Lower leg skin (tissue), 4 donors: ENCODE data around the gene COX6A1. TPM values are rescaled to one million over a fixed set of nuclear protein-coding genes. Genes with fewer than 3 reads are reported as not detected.

Experiments used
- DNase-seq, 2 donors: peaks; one replicate each; pipeline ENCODE4 v3.0.0-alpha.2; 2019; ENCODE audit warnings: low spot score in 2 of 2
- H3K4me3 ChIP-seq: fragments of 200-600 bp; sonication (generic); 2 replicates; pipeline ENCODE4 v1.5.1; 2017; ENCODE audit warnings: mild to moderate bottlenecking, low read depth; ENCODE audit not compliant: poor library complexity, severe bottlenecking
- CTCF ChIP-seq, 3 donors: fragments of 450-650 bp; IDR thresholded peaks; one replicate each; pipeline ENCODE4 v1.5.1; 2016; ENCODE audit warnings: antibody characterized with exemption in 3 of 3, mild to moderate bottlenecking in 3 of 3, moderate library complexity in 2 of 3
- POLR2A ChIP-seq, 2 donors: fragments of 450-650 bp; IDR thresholded peaks; one replicate each; pipeline ENCODE4 v1.6.1; 2016 to 2017; ENCODE audit warnings: antibody characterized with exemption in 2 of 2, mild to moderate bottlenecking in 1 of 2, moderate library complexity in 1 of 2
- WGBS, 2 donors: methylation state at CpG; one replicate each; pipeline ENCODE4 v1.1.5; 2018; 5-methylcytosine and 5-hydroxymethylcytosine counted together
- intact Hi-C: fragments of 100-400 bp; cut with DNase I; formaldehyde crosslinking; loops from one replicate; pipeline ENCODE4 v1.15.0; 2023; ENCODE audit warnings: low total_unique reads
- total RNA-seq, 4 donors: library from RNA; depleted of rRNA; stranded (reverse); fragments of >200 nt; gene quantifications; one replicate each; pipeline ENCODE4 v1.1.0, GENCODE V29; 2016

COX6A1 gene
- total RNA-seq, 4 donors from 2014 or later: 638 to 834 (median 702) TPM

DNA sequence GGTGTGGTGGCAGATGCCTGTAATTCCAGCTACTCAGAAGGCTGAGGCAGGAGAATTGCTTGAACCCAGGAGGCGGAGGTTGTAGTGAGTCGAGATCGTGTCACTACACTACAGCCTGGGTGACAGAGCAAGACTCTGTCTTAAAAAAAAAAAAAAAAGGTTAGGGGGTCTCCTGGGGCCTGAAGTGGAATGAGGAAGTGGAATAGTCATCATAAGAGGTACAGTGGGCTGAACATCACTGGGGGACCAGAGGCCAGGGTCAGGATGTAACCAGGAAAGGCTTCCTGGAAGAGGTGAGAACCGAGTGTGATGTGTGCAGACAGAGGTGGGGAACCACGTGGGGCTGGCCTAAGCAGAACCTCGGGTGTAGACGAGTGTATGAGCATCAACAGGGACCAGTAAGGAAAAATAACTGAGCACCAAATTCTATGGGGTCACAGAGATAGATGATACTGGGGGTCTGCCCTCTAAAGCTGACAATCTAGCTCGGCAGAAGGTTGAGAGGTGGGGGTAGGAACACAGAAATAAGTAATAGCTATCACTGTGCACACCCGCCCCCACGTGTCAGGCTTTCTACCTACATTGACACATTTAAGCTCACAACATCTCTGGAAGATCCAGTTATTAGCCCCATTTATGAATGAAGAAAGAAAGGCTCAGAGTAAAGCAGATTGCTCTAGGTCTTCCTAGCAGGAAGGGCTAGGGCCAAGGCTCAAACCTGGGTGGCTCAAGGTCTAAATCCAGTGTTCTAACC, 5.0 kb upstream of the COX6A1 start:
- H3K4me3 ChIP-seq: no peak overlapping the region
- DNase-seq: no peak
- TF ChIP-seq POLR2A (IDR thresholded peaks at IDR 0.05) (no peak), CTCF (IDR thresholded peaks at IDR 0.05) (no peak)
- WGBS, 2 donors: 59 to 64% methylated on average over 10 of the region's 10 CpGs
- intact Hi-C loops: no loop called here

GRCh38 chr12:120438495-120439198, 734 bp downstream of the COX6A1 start:
- peak overlapping the region; percentile 56 for H3K4me3 ChIP-seq
- no peak for TF ChIP-seq POLR2A (IDR thresholded peaks at IDR 0.05)
- TF ChIP-seq CTCF (IDR thresholded peaks at IDR 0.05): no peak
- WGBS, 2 donors: 30 to 37% methylated on average over 17 of the region's 17 CpGs
- no peak for DNase-seq
- intact Hi-C loops: no loop called here

DNA sequence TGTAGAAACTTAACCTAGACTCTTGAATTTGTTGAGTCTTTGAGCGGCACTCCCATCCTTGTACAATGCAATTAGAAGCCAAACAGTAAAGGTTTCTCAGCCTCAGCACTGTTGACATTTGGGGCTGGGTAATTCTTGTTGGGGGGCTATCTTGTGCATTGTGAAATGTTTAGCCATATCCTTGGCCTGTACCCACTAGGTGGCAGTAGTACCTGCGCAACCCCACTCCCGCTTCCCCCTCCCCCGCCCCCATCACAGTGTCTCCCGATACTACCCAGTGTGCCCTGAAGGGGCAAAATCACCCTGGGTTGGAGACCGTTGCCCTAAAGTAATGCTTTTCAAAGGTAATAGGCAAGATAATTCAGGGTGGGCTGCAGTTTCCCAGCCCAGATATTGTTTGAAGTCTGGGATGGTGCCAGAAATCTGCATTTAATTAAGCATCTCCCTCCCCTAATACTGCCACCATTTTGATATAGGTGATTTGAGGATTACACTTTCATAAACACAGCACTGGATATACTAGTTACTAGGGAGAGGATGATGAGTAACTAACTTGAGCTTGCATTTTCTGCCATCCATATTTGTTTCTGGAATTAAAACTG, 1.8 kb downstream of the COX6A1 start:
- WGBS, 2 donors: 16 to 34% methylated on average over 6 of the region's 6 CpGs

GRCh38 chr12:120444676-120445075, 6.8 kb downstream of the COX6A1 start:
- WGBS, 2 donors: 93% methylated on average over 2 of the region's 2 CpGs
- no peak overlapping the region for H3K4me3 ChIP-seq
- intact Hi-C loops: loop anchor here (5.0 kb wide), 1 partner anchor 93 kb away; no protein-coding TSS in a partner anchor

More for the DNA sequence above, 1.8 kb downstream of the COX6A1 start:
- H3K4me3 ChIP-seq: no peak overlapping the region
- TF ChIP-seq POLR2A (IDR thresholded peaks at IDR 0.05) (no peak), CTCF (IDR thresholded peaks at IDR 0.05) (no peak)
- no peak for DNase-seq
- intact Hi-C loops: no loop called here

More at GRCh38 chr12:120444676-120445075, 6.8 kb downstream of the COX6A1 start:
- TF ChIP-seq POLR2A (IDR thresholded peaks at IDR 0.05): no peak
- no peak for TF ChIP-seq CTCF (IDR thresholded peaks at IDR 0.05)
- DNase-seq: no peak
